ENCODE data around the gene CDCP1.

- TF ChIP-seq POLR2A (IDR thresholded peaks at IDR 0.05): no peak
- no peak for TF ChIP-seq CTCF (IDR thresholded peaks at IDR 0.05)
- TF ChIP-seq POLR2AphosphoS5 (IDR thresholded peaks at IDR 0.05): no peak
Measured at GRCh38 chr3:45100981-45101407, 45.2 kb downstream of the CDCP1 start.
